Upper lobe of right lung (tissue), 1 donor: Measurements from ENCODE around the gene PMFBP1. TPM values are rescaled to one million over a fixed set of nuclear protein-coding genes. Genes with fewer than 3 reads are reported as not detected.
A peak's percentile ranks its signal among the peaks of the same experiment; 100 is the strongest.

ENCODE experiments used
- ATAC-seq: fragments of 200-7000 bp; cut with Tn5 transposase; one replicate; pipeline ENCODE4 v1.9.1; 2020; ENCODE audit warnings: mild to moderate bottlenecking, moderate library complexity
- DNase-seq: peaks from one replicate; pipeline ENCODE4 v3.0.0-alpha.2; 2020
- H3K27ac ChIP-seq: fragments of 200-600 bp; one replicate; pipeline ENCODE4 v1.8.0; 2022
- H3K27me3 ChIP-seq: fragments of 200-600 bp; one replicate; pipeline ENCODE4 v1.8.0; 2022; ENCODE audit warnings: mild to moderate bottlenecking
- H3K36me3 ChIP-seq: fragments of 200-600 bp; one replicate; pipeline ENCODE4 v1.8.0; 2022
- H3K4me1 ChIP-seq: fragments of 200-600 bp; one replicate; pipeline ENCODE4 v1.8.0; 2022
- H3K4me3 ChIP-seq: fragments of 200-600 bp; one replicate; pipeline ENCODE4 v1.8.0; 2022; ENCODE audit warnings: mild to moderate bottlenecking
- H3K9me3 ChIP-seq: fragments of 200-600 bp; one replicate; pipeline ENCODE4 v1.8.0; 2022
- intact Hi-C: fragments of 100-400 bp; cut with DNase I; formaldehyde crosslinking; loops from one replicate; pipeline ENCODE4 v1.11.0; 2022
- total RNA-seq: library from RNA; stranded (reverse); fragmentation: NEBNext Ultra II Directional; extraction: Animal tissue kit (Norgen Biotek cat#: 25700); gene quantifications from one replicate; pipeline ENCODE4 v1.2.1, GENCODE V29; 2021
- TF ChIP-seq, protein P1 (sequence below): fragments of 200-600 bp; IDR thresholded peaks from one replicate; pipeline ENCODE4 v1.8.0; 2022; ENCODE audit warnings: antibody characterized with exemption
- donor health status: DM: no; HTN: yes; CAD: no; lungs with severe emphysema.

The PMFBP1 gene
- total RNA-seq, 1 donor from 2014 or later = 0.23 TPM

DNA sequence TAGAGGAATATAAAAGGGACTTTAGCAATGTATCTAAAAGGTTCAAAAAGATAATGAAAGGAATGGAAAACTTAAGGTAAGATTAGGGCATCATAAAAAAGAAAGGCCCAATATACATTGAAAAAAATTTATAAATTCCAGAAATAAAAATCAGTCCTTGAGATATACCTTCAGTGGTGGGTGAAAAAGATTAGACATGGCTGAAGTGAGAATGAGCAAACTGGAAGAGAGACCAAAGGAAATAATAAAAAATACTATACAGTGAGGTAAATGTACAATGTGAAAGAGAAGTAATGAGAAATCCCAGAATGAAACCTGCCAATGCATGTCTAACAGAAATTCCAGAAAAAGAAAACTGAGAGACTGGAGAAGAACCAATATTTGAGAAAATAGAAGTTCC lies 42.9 kb upstream of the PMFBP1 start:
- intact Hi-C loops = no loop called here
- Histone ChIP-seq H3K9me3 (no peaks in the 10 kb centered on the region), H3K36me3 (no peaks in the 10 kb centered on the region), H3K4me3 (no peak overlapping the region), H3K4me1 (no peaks in the 10 kb centered on the region), H3K27ac (no peak overlapping the region), H3K27me3 (no peaks in the 10 kb centered on the region)
- ATAC-seq (no peak), DNase-seq (no peak)
- TF ChIP-seq, protein P1, sequence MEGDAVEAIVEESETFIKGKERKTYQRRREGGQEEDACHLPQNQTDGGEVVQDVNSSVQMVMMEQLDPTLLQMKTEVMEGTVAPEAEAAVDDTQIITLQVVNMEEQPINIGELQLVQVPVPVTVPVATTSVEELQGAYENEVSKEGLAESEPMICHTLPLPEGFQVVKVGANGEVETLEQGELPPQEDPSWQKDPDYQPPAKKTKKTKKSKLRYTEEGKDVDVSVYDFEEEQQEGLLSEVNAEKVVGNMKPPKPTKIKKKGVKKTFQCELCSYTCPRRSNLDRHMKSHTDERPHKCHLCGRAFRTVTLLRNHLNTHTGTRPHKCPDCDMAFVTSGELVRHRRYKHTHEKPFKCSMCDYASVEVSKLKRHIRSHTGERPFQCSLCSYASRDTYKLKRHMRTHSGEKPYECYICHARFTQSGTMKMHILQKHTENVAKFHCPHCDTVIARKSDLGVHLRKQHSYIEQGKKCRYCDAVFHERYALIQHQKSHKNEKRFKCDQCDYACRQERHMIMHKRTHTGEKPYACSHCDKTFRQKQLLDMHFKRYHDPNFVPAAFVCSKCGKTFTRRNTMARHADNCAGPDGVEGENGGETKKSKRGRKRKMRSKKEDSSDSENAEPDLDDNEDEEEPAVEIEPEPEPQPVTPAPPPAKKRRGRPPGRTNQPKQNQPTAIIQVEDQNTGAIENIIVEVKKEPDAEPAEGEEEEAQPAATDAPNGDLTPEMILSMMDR = no peak

GRCh38 chr16:72211110-72211509 lies 39.2 kb upstream of the PMFBP1 start:
- TF ChIP-seq, protein P1 = no peak
- no peak for DNase-seq
- H3K27me3 ChIP-seq = no peaks in the 10 kb centered on the region
- no peak overlapping the region for H3K27ac ChIP-seq
- no peaks in the 10 kb centered on the region for H3K4me1 ChIP-seq
- intact Hi-C loops = no loop called here
- no peak overlapping the region for H3K4me3 ChIP-seq
- no peaks in the 10 kb centered on the region for H3K36me3 ChIP-seq
- ATAC-seq = no peak
- H3K9me3 ChIP-seq = no peaks in the 10 kb centered on the region

- H3K36me3 ChIP-seq = no peaks in the 10 kb centered on the region
- no peaks in the 10 kb centered on the region for H3K9me3 ChIP-seq
- ATAC-seq = no peak
- DNase-seq = no peak
- no peaks in the 10 kb centered on the region for H3K27me3 ChIP-seq
- no peaks in the 10 kb centered on the region for H3K4me1 ChIP-seq
- no peak overlapping the region for H3K27ac ChIP-seq
- TF ChIP-seq, protein P1 = no peak
- intact Hi-C loops = no loop called here
- H3K4me3 ChIP-seq = no peak overlapping the region
Observed at GRCh38 chr16:72210555-72210954, 38.6 kb upstream of the PMFBP1 start.

GRCh38 chr16:72210072-72210471 lies 38.1 kb upstream of the PMFBP1 start:
- Histone ChIP-seq H3K4me1 (no peaks in the 10 kb centered on the region), H3K36me3 (no peaks in the 10 kb centered on the region), H3K9me3 (no peaks in the 10 kb centered on the region), H3K4me3 (no peak overlapping the region), H3K27me3 (no peaks in the 10 kb centered on the region), H3K27ac (no peak overlapping the region)
- DNase-seq (no peak), ATAC-seq (no peak)
- TF ChIP-seq, protein P1 = no peak
- intact Hi-C loops = no loop called here

DNA sequence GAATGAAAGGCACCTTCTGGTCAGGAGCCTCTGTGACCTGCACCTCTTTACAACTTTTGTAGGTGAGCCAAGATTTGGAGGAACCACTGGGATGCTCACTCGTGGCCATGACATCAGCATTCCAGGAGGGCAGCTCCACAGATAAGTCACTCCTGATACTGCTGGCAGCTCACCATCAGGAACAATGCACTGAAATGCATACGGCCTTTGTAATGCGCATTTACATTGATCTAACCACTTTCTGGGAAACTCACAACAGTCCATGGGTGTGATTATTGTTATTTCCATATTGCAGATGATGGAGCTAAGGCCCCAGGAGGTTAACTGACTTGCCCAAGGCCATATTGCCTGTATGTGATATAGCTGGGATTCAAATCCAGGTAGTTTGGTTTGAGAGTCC lies 34.3 kb upstream of the PMFBP1 start:
- DNase-seq (no peak), ATAC-seq (no peak)
- Histone ChIP-seq H3K27me3 (no peaks in the 10 kb centered on the region), H3K36me3 (no peaks in the 10 kb centered on the region), H3K27ac (no peak overlapping the region), H3K4me3 (no peak overlapping the region), H3K4me1 (no peaks in the 10 kb centered on the region), H3K9me3 (no peaks in the 10 kb centered on the region)
- intact Hi-C loops = no loop called here
- TF ChIP-seq, protein P1 = no peak

- no peaks in the 10 kb centered on the region for H3K4me1 ChIP-seq
- no peak overlapping the region for H3K4me3 ChIP-seq
- no peaks in the 10 kb centered on the region for H3K9me3 ChIP-seq
- peak; percentile 67 for ATAC-seq
- TF ChIP-seq, protein P1 = no peak
- H3K27me3 ChIP-seq = no peaks in the 10 kb centered on the region
- H3K27ac ChIP-seq = peak overlapping the region; percentile 70
- H3K36me3 ChIP-seq = no peaks in the 10 kb centered on the region
- intact Hi-C loops = no loop called here
- no peak for DNase-seq
Observed at GRCh38 chr16:72203401-72203800, 31.4 kb upstream of the PMFBP1 start.
